ENCODE results near the gene SELENOF.

The SELENOF gene

DNA sequence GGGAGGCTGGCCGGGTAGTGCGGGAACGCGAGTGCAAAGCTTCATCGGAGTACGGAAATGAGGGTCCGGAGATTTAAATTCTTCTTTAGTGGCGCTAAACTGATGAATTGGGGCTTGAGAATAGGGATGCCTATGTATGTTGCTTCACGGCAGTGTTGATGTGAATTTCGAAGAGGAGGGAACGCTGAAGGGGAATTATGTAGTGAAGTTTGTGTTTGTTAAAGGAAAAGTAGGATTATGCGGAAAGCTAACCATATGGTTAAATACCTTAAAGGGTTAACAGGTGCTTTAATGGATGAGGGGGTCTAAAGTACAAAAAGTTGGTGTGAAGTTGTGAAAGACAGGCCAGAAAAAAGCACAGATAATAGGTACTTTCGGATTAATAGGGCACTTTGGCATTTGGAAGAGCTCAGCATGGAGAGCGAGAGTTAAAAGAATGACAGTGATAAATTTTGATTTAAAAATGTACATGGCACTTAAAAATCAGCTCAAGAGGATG is 1.9 kb upstream of the SELENOF start:
- Mint-ChIP-seq H3K9me3 (peaks cover 19% of the 10 kb centered on the region), H3K36me3 (ENCODE audit: low read depth) (peaks cover 28% of the 10 kb centered on the region), H3K27me3 (ENCODE audit: low read depth, poor library complexity) (no peaks in the 10 kb centered on the region), H3K4me3 (no peak overlapping the region), H3K27ac (no peak overlapping the region), H3K4me1 (peaks cover 25% of the 10 kb centered on the region)
- DNase-seq: no peak
- TF ChIP-seq, protein P1, sequence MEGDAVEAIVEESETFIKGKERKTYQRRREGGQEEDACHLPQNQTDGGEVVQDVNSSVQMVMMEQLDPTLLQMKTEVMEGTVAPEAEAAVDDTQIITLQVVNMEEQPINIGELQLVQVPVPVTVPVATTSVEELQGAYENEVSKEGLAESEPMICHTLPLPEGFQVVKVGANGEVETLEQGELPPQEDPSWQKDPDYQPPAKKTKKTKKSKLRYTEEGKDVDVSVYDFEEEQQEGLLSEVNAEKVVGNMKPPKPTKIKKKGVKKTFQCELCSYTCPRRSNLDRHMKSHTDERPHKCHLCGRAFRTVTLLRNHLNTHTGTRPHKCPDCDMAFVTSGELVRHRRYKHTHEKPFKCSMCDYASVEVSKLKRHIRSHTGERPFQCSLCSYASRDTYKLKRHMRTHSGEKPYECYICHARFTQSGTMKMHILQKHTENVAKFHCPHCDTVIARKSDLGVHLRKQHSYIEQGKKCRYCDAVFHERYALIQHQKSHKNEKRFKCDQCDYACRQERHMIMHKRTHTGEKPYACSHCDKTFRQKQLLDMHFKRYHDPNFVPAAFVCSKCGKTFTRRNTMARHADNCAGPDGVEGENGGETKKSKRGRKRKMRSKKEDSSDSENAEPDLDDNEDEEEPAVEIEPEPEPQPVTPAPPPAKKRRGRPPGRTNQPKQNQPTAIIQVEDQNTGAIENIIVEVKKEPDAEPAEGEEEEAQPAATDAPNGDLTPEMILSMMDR (IDR thresholded peaks at IDR 0.05): no peak

DNA sequence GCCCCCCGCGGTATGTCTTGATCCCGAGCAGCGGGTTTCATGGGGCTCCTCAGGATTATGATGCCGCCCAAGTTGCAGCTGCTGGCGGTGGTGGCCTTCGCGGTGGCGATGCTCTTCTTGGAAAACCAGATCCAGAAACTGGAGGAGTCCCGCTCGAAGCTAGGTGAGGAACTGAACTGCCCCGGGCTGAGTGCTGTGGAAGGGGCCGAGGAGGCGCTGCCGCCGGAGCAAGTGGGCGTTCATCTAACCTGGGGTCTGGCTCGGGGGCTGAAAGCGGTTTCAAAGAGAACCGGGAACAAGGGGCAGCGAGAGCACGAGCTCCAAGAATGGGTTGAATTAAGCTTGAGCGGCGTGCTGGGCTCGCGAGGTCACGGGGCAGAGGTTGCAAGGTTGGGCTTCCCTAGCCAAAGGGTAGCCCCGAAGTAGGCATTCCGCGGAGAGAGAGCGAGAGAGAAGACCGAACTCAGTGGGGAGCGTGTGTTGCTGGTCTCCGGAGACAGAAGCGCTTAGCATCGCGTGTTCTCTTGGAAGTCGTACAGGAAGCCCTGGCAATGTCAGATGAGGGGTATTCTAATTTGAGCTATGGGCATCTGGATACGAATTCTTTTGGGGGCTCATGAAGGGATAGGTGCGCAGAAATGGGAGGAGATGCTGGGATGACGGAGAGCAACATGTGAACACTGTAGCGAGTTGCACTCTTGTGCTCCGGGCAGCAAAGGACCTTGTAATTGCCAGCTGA is 1.2 kb upstream of the SELENOF start:
- peaks cover 13% of the 10 kb centered on the region for H3K9me3 Mint-ChIP-seq
- H3K4me3 Mint-ChIP-seq: no peak overlapping the region
- no peak overlapping the region for H3K27ac Mint-ChIP-seq
- H3K4me1 Mint-ChIP-seq: peaks cover 27% of the 10 kb centered on the region
- H3K27me3 Mint-ChIP-seq (ENCODE audit: low read depth, poor library complexity): no peaks in the 10 kb centered on the region
- TF ChIP-seq, protein P1 (IDR thresholded peaks at IDR 0.05): no peak
- DNase-seq: peak; percentile 59
- peaks cover 22% of the 10 kb centered on the region for H3K36me3 Mint-ChIP-seq (ENCODE audit: low read depth)

DNA sequence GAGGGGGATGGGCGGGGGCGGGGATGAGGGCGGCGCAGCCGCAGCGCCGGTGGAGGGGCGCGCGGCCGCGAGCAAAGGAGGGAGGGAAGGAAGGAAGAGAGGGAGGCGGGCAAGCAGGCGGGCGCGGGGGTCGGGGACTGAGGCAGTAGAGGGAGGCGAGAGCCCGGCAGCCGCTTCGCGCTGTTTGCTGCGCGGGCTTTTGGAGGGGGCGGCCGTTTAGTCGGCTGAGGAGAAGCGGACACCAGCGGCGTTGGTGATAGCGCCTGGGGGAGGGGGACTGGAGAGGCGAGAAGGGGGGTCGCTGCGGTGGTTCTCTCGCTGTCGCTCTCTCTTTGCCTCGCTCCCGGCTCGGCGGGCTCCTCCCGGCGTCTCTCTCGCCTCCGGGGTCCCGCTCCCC is 673 bp upstream of the SELENOF start, which contains the start of gene HS2ST1:
Gene HS2ST1, plus strand, starts transcription at position 35 of the 397 bp plus-strand sequence.
- peaks cover 16% of the 10 kb centered on the region for H3K36me3 Mint-ChIP-seq (ENCODE audit: low read depth)
- TF ChIP-seq, protein P1 (IDR thresholded peaks at IDR 0.05): no peak

DNA sequence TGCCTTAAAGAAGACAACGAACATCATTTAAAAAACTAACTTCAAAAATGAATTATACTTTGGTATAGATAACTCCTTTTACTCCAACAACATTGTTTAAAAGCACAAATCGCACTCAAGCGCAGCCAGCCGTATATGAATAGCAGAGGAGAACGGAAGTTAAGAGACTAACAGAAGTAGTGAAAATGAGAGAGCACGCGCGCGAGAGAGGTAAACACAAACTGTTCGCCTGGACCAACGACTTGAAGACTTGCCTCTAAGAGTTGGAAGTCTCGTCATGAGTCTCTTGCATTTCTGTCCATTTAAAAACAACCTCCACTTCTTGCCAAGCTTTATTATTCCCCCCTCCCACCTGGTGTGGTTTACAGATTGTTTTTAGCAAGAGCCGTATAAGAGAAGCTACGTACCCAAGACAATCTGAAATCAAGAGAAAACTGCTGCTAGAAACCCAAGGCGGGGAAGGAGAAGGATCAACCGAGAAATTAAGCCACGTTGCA is 479 bp downstream of the SELENOF start:
- Mint-ChIP-seq H3K27ac (no peak overlapping the region), H3K27me3 (ENCODE audit: low read depth, poor library complexity) (no peaks in the 10 kb centered on the region), H3K9me3 (no peaks in the 10 kb centered on the region), H3K4me3 (no peak overlapping the region), H3K36me3 (ENCODE audit: low read depth) (peaks cover 9% of the 10 kb centered on the region), H3K4me1 (peaks cover 27% of the 10 kb centered on the region)
- TF ChIP-seq, protein P1 (IDR thresholded peaks at IDR 0.05): no peak
- DNase-seq: peak; percentile 21

More for the DNA sequence above, 673 bp upstream of the SELENOF start, which contains the start of gene HS2ST1:
- peaks cover 7% of the 10 kb centered on the region for H3K9me3 Mint-ChIP-seq
- no peaks in the 10 kb centered on the region for H3K27me3 Mint-ChIP-seq (ENCODE audit: low read depth, poor library complexity)
- no peak for DNase-seq
- H3K4me3 Mint-ChIP-seq: no peak within 1 kb of the TSS
- no peak within 1 kb of the TSS for H3K27ac Mint-ChIP-seq
- peaks cover 27% of the 10 kb centered on the region for H3K4me1 Mint-ChIP-seq

DNA sequence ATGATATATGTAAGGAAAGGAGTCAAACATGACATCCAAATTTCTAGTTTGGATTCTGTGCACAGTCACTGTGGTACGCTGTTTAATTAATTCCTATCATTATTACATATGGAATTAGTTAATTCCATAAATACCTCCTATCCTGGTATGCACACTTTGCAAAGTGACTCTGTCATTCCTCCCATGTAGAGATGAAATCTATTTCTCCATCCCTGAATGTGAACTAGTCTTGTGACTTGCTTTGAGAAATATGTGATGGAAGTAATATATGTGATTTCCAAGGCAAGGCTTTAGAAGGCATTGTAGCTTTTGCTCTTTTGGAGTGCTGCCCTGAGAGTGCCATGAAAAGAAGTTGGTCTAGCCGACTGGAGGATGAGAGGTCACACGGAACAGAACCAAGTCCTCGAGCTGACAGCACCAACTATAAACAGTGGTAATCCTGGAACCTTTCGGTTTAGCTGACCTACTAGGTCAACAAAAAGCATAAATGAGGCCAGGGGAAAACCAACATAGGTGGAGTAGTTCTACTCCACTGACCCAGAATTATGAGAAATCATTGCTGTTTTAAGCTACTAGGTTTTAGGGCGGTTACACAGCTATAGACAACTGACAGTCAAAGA is 1.5 kb downstream of the SELENOF start:
- TF ChIP-seq, protein P1 (IDR thresholded peaks at IDR 0.05): no peak
- no peaks in the 10 kb centered on the region for H3K27me3 Mint-ChIP-seq (ENCODE audit: low read depth, poor library complexity)
- no peak overlapping the region for H3K4me3 Mint-ChIP-seq
- no peaks in the 10 kb centered on the region for H3K9me3 Mint-ChIP-seq
- peaks cover under 1% of the 10 kb centered on the region for H3K36me3 Mint-ChIP-seq (ENCODE audit: low read depth)
- H3K4me1 Mint-ChIP-seq: peaks cover 22% of the 10 kb centered on the region
- H3K27ac Mint-ChIP-seq: no peak overlapping the region
- DNase-seq: no peak

Data from nephron progenitor cell (in vitro differentiated cells).